ENCODE measurements around the gene DNAJB2.

The DNAJB2 gene

DNA sequence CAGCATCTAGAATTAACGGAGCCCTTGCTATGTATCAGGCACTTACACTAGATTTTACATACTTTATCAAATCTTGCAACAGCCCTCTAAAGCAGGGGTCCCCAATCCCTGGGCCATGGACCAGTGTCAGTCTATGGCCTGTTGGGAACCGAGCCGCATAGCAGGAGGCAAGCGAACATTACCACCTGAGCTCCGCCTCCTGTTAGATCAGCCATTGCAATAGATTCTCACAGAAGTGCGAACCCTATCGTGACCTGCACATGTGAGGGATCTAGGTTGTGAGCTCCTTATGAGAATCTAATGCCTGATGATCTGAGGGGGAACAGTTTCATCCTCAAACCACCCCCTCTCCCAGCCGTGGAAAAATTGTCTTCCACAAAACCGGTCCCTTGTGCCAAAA lies 13.4 kb downstream of the DNAJB2 start:
- TF ChIP-seq, protein P1, sequence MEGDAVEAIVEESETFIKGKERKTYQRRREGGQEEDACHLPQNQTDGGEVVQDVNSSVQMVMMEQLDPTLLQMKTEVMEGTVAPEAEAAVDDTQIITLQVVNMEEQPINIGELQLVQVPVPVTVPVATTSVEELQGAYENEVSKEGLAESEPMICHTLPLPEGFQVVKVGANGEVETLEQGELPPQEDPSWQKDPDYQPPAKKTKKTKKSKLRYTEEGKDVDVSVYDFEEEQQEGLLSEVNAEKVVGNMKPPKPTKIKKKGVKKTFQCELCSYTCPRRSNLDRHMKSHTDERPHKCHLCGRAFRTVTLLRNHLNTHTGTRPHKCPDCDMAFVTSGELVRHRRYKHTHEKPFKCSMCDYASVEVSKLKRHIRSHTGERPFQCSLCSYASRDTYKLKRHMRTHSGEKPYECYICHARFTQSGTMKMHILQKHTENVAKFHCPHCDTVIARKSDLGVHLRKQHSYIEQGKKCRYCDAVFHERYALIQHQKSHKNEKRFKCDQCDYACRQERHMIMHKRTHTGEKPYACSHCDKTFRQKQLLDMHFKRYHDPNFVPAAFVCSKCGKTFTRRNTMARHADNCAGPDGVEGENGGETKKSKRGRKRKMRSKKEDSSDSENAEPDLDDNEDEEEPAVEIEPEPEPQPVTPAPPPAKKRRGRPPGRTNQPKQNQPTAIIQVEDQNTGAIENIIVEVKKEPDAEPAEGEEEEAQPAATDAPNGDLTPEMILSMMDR (IDR thresholded peaks at IDR 0.05; ENCODE audit: control extremely low read depth, extremely low read depth, low read depth, missing control alignments): no peak
- DNase-seq (ENCODE audit: extremely low spot score): no peak
- ChIA-PET CTCF (interaction anchor here (1.0 to 12.0 kb wide), 7 partner anchors 13 to 133 kb away, joined by 4 to 336 read pairs (median 13); partner anchors contain the start of genes ANKZF1, ATG9A, CNPPD1 and DNAJB2), POLR2A (interaction anchor here (1.3 kb wide), 1 partner anchor 12 kb away, joined by 4 read pairs; no protein-coding TSS in a partner anchor)

DNA sequence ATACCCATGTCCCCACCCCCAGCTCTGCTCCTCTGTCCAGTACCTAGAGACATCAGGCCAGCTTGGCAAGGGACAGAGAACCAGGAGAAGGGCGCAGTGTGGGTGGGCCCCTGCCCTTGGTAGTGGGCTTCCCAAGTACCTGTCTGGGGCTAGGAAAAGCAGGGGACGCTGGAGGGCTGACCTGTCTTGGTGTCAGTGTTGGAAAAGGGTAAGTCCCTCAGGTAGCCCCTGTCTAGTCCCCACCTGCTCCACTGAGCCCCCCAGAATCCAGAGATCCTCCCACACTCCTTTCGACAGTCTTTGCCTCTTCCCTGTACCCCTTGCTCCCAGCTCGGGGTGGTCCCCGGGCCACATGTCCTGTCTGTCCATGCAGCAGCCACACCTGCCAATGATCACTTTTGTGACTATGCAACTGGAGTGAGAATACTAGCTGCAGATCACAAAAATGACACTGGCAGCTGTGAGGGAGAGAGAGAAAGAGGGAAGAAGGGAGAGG lies 14.6 kb downstream of the DNAJB2 start:
- no peak for DNase-seq (ENCODE audit: extremely low spot score)
- CTCF ChIA-PET: interaction anchor here (0.8 to 12.0 kb wide), 17 partner anchors 14 to 150 kb away, joined by 3 to 336 read pairs (median 4); partner anchors contain the start of genes ANKZF1, ATG9A, CNPPD1 and DNAJB2
- POLR2A ChIA-PET: interaction anchor here (1.2 kb wide), 1 partner anchor 16 kb away, joined by 3 read pairs; no protein-coding TSS in a partner anchor
- TF ChIP-seq, protein P1 (IDR thresholded peaks at IDR 0.05; ENCODE audit: control extremely low read depth, extremely low read depth, low read depth, missing control alignments): no peak

DNA sequence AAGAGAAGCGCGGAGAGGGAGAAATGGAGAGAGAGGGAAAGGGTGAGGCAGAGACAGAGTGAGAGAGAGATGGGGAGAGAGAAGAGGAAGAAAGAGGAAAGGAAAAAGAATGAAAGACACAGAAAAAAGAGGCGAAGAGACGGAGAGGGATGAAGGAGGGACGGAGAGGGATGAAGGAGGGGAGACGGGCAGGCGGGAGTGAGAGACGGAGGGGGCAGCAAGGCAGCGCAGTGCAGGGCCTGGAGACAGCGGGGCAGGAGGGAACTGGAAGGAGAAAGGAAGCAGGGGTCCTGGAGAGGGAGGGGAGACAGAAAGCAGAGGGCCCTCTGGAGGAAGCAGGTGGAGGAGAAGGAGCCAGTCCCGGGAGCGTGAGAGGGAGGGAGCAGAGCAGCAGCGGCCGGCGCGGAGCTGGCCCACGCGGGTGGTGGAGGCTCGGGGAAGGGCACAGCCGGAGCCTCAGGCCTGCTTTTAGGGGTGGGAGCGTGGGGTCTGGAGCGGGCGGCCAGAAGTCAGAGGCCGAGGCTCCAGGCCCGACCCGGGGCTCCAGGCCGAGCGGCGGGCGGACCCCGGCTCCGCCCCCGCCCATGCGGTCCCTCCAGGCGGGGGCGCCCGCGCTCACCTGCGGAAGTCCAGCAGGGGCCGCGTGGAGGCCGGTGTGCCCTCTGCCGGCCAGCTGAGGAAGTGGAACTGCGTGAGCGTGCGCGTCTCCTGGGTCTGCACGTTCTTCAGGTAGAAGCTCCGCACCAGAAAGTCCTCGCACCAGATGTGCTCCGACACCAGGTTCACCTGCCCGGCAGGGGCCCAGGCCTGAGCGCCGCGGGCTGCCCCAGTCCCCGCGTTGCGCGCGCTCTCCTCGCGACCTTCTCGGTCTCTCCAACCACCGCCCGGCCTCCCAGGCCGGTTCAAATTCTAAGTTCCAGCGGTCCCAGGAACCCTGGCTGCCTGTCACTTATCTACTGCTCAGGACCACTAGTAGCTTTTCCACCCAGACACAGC lies 15.5 kb downstream of the DNAJB2 start:
- ChIA-PET POLR2A (interaction anchor here (0.9 to 1.2 kb wide), 5 partner anchors 14 to 42 kb away, joined by 3 to 5 read pairs (median 3); partner anchors contain the start of genes TUBA4A and TUBA4B), CTCF (interaction anchor here (0.7 to 12.0 kb wide), 77 partner anchors 9 to 905 kb away, joined by 3 to 336 read pairs (median 5); partner anchors contain the start of genes ABCB6, ANKZF1, ATG9A and BCS1L)
- TF ChIP-seq, protein P1 (IDR thresholded peaks at IDR 0.05; ENCODE audit: control extremely low read depth, extremely low read depth, low read depth, missing control alignments): peak; percentile 99
- DNase-seq (ENCODE audit: extremely low spot score): peak; percentile 98

DNA sequence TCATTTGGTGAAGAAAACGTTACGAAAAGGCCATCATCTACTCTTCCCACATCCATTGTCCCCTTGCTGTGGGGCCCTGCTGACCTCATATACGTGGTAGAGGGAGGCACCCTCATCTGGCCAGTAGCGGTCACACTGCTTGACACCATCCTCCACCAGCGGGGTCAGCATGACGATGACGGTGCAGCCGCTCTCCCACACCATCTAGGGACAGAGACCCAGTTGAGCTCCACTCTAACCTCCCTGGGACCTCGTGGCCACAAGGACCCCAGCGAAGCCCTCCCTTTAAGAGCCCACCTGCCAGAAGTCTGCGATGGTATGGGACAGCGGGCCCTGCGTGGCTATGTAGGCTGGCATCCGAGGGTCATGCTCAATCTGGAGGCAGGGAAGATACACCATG lies 17.0 kb downstream of the DNAJB2 start:
- DNase-seq (ENCODE audit: extremely low spot score): no peak
- ChIA-PET POLR2A (no interaction called here), CTCF (interaction anchor here (1.3 to 12.0 kb wide), 18 partner anchors 7 to 186 kb away, joined by 4 to 336 read pairs (median 12); partner anchors contain the start of genes ANKZF1, ATG9A, CNPPD1 and DNAJB2)
- TF ChIP-seq, protein P1 (IDR thresholded peaks at IDR 0.05; ENCODE audit: control extremely low read depth, extremely low read depth, low read depth, missing control alignments): no peak

DNA sequence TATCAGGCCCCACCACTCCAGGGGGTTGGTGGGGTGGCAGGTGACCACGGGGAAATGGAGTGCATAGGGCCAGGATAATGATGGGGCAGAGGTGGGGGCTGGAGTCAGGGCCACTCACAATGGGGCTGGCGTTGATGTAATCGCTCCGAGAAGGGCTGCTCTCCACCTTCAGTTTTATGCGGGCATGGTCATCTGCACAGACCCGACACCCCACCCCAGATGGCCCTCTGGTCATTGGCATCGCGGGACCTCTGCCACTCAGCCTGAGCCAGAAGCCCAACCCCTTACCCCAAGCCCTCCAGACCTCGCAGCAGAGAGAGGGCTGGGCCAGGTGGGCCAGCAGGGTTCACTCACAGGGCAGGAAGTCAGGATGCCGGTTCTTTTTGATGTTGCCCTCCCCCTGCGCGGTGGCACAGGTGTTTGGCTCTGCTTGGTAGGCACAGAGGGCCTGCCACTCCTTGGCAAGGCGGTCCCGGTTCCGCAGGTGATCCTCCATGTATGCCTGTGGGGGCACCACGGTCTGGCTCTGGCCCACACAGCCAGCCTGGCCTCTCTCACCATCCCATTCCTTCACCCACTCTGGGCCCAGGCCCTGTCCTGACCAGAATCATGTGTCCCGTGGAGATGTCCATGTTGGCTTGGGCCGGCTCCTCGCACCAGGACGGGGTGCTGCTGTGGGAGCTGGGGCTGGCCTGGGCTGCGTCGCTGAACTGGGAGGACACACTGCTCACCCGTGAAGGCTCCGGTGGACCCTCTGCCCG lies 17.6 kb downstream of the DNAJB2 start:
- POLR2A ChIA-PET: no interaction called here
- TF ChIP-seq, protein P1 (IDR thresholded peaks at IDR 0.05; ENCODE audit: control extremely low read depth, extremely low read depth, low read depth, missing control alignments): no peak
- DNase-seq (ENCODE audit: extremely low spot score): no peak
- CTCF ChIA-PET: interaction anchor here (0.9 to 12.0 kb wide), 14 partner anchors 8 to 185 kb away, joined by 3 to 336 read pairs (median 24); partner anchors contain the start of genes CNPPD1, DNAJB2, NHEJ1 and SLC23A3
